ENCODE measurements around the gene COBLL1.

Gene COBLL1

GRCh38 chr2:164692958-164693357, 148.7 kb downstream of the COBLL1 start:
- no peaks in the 10 kb centered on the region for H3K4me1 ChIP-seq (ENCODE audit: insufficient read depth, poor library complexity, severe bottlenecking)
- peaks cover 72% of the 10 kb centered on the region for H3K36me3 ChIP-seq (ENCODE audit: low read depth)
- DNase-seq (ENCODE audit: low spot score): no peak
- no peak overlapping the region for H3K27ac ChIP-seq (ENCODE audit: poor library complexity, severe bottlenecking)
- no peak for ATAC-seq (ENCODE audit: low read depth)
- H3K9me3 ChIP-seq (ENCODE audit: severe bottlenecking): no peaks in the 10 kb centered on the region
- no peaks in the 10 kb centered on the region for H3K27me3 ChIP-seq (ENCODE audit: insufficient read depth, poor library complexity, severe bottlenecking)
- H3K4me3 ChIP-seq (ENCODE audit: severe bottlenecking): no peak overlapping the region
- no peak for TF ChIP-seq CTCF (IDR thresholded peaks at IDR 0.05; ENCODE audit: poor library complexity, severe bottlenecking)

DNA sequence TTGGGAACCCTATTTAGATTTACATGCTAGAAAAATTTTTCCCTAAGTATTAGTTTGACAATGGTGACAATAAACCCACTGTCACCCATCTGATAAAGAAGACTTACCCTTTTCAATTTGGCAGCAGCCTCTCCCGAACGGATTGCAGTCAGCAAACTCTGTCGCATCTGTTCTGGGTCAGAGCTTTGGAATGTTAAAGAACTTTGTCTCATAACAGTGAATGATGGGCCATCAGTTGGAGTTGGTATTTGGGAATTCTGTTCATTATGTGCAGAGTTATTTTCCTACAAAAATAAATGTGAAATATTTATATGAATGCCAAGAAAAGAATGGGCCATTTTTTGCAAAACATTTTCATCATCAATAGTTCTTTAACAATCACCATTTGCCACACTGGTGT, 149.5 kb downstream of the COBLL1 start:
- Histone ChIP-seq H3K4me1 (ENCODE audit: insufficient read depth, poor library complexity, severe bottlenecking) (no peaks in the 10 kb centered on the region), H3K36me3 (ENCODE audit: low read depth) (peaks cover 70% of the 10 kb centered on the region), H3K4me3 (ENCODE audit: severe bottlenecking) (no peak overlapping the region)

DNA sequence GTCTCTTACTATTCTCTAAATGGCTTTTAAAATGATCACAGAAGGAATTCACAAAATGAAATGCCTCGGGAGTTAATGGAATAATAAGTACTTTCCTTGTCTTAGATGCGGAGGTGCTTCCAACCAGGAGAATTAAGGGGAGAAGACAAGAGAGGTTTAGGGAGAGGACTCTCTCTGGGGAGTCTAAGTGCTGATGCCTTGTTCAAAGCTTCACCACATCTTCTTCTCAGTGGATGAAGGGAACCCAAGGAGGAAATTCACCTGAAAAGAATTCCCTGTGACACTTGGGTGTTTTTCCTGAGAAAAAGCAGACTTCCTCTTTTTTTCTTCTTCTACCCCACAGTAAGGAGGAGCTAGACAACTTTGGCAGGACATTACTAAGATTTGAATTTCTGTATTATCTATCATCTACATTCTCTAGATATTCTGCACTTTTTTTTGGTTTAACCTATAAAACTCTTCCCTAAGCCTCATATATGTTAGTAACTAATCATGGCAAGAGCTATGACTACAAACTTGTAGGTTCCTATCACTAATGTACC, 150.2 kb downstream of the COBLL1 start:
- Histone ChIP-seq H3K9me3 (ENCODE audit: severe bottlenecking) (no peaks in the 10 kb centered on the region), H3K4me3 (ENCODE audit: severe bottlenecking) (no peak overlapping the region), H3K36me3 (ENCODE audit: low read depth) (peaks cover 67% of the 10 kb centered on the region), H3K27me3 (ENCODE audit: insufficient read depth, poor library complexity, severe bottlenecking) (no peaks in the 10 kb centered on the region), H3K4me1 (ENCODE audit: insufficient read depth, poor library complexity, severe bottlenecking) (no peaks in the 10 kb centered on the region), H3K27ac (ENCODE audit: poor library complexity, severe bottlenecking) (no peak overlapping the region)
- DNase-seq (ENCODE audit: low spot score): no peak
- ATAC-seq (ENCODE audit: low read depth): no peak
- no peak for TF ChIP-seq CTCF (IDR thresholded peaks at IDR 0.05; ENCODE audit: poor library complexity, severe bottlenecking)

More for the DNA sequence above, 149.5 kb downstream of the COBLL1 start:
- ATAC-seq (ENCODE audit: low read depth) (no peak), DNase-seq (ENCODE audit: low spot score) (no peak)
- Histone ChIP-seq H3K9me3 (ENCODE audit: severe bottlenecking) (no peaks in the 10 kb centered on the region), H3K27ac (ENCODE audit: poor library complexity, severe bottlenecking) (no peak overlapping the region), H3K27me3 (ENCODE audit: insufficient read depth, poor library complexity, severe bottlenecking) (no peaks in the 10 kb centered on the region)
- no peak for TF ChIP-seq CTCF (IDR thresholded peaks at IDR 0.05; ENCODE audit: poor library complexity, severe bottlenecking)

DNA sequence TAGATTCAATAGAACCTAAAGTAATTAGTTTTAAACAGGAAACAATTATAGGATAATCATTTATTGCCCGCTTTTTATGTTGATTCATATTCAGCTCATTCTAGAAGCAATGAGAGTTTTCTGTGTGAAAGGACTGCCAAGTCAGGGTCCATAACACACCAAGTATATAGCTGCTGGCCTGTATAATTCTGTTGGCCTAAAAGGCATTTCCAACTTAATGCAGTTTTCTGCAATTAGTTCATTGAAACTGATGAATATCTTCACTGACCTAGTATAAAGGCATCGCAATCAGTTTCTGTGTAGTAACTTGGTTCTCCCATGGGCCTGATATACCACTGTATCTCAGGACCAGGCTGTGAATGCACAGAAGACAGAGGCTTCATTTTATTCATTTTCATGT, 151.3 kb downstream of the COBLL1 start:
- Histone ChIP-seq H3K27me3 (ENCODE audit: insufficient read depth, poor library complexity, severe bottlenecking) (no peaks in the 10 kb centered on the region), H3K27ac (ENCODE audit: poor library complexity, severe bottlenecking) (no peak overlapping the region), H3K9me3 (ENCODE audit: severe bottlenecking) (no peaks in the 10 kb centered on the region), H3K4me3 (ENCODE audit: severe bottlenecking) (no peak overlapping the region), H3K36me3 (ENCODE audit: low read depth) (peaks cover 65% of the 10 kb centered on the region), H3K4me1 (ENCODE audit: insufficient read depth, poor library complexity, severe bottlenecking) (no peaks in the 10 kb centered on the region)
- ATAC-seq (ENCODE audit: low read depth): no peak
- DNase-seq (ENCODE audit: low spot score): no peak
- no peak for TF ChIP-seq CTCF (IDR thresholded peaks at IDR 0.05; ENCODE audit: poor library complexity, severe bottlenecking)

DNA sequence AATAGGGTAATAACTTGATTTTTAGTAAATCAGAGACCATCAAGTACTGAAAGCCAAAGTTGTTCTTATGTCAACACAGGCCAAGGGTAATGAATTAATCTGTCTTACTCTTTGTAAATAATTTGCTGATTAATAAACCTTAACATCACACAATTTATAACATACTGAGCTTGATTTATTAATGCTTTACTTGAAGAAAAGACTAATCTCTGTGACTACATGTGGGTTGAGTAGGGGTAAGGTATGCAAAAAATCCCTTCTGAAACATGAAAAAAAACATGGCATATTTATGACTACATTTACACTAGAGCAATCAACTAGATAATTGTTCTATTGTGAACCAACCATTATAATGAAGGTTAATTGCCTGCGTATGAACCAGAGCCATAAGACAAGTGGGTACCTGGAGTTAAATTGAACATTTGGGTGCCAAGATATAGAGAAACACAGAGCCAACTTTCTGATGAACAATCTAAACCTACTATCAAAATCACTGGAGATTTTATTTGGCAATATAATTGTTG, 152.7 kb downstream of the COBLL1 start:
- DNase-seq (ENCODE audit: low spot score) (no peak), ATAC-seq (ENCODE audit: low read depth) (no peak)
- no peak for TF ChIP-seq CTCF (IDR thresholded peaks at IDR 0.05; ENCODE audit: poor library complexity, severe bottlenecking)
- Histone ChIP-seq H3K36me3 (ENCODE audit: low read depth) (peaks cover 62% of the 10 kb centered on the region), H3K4me3 (ENCODE audit: severe bottlenecking) (no peak overlapping the region), H3K27me3 (ENCODE audit: insufficient read depth, poor library complexity, severe bottlenecking) (no peaks in the 10 kb centered on the region), H3K9me3 (ENCODE audit: severe bottlenecking) (no peaks in the 10 kb centered on the region), H3K4me1 (ENCODE audit: insufficient read depth, poor library complexity, severe bottlenecking) (no peaks in the 10 kb centered on the region), H3K27ac (ENCODE audit: poor library complexity, severe bottlenecking) (no peak overlapping the region)

All from RWPE2 (cell line).